H1 (cell line): ENCODE results near the gene ACVR1. TPM values are rescaled to one million over a fixed set of nuclear protein-coding genes. Genes with fewer than 3 reads are reported as not detected.

Source experiments
- CHD7 ChIP-seq: fragments of 300-600 bp; sonication (generic); IDR thresholded peaks from 2 replicates; pipeline ENCODE4 v1.7.1; 2012; ENCODE audit warnings: low read length, moderate library complexity, mild to moderate bottlenecking, inconsistent platforms; ENCODE audit not compliant: insufficient replicate concordance
- RFX5 ChIP-seq: IDR thresholded peaks from 2 replicates; pipeline ENCODE4 v1.6.1; 2011; ENCODE audit warnings: low read depth, low read length, improper control_type of control experiment, borderline replicate concordance
- ZNF274 ChIP-seq: IDR thresholded peaks from 2 replicates; pipeline ENCODE4 v1.7.0; 2012; ENCODE audit warnings: low read length, borderline replicate concordance; ENCODE audit errors: extremely low read depth
- polyA plus RNA-seq, 7 experiments: library from polyadenylated mRNA; depleted of rRNA in 3 of 7; stranded (reverse) in 5 of 7; unstranded in 2 of 7; fragments of >200 nt in 5 of 7; fragments of 200-250 nt in 2 of 7; gene quantifications; 1 replicate in 5 of 7; 2 replicates in 1 of 7; 4 replicates in 1 of 7; pipeline versions ENCODE4 v1.2.1 to v1.2.3, GENCODE V29; 2011 to 2013; ENCODE audit warnings: missing spikeins in 2 of 7, mixed read lengths in 2 of 7
- total RNA-seq: library from RNA; stranded (reverse); fragmentation: NEBNext Ultra II Directional; extraction: Animal tissue kit (Norgen Biotek cat#: 25700); gene quantifications from 2 replicates; pipeline ENCODE4 v1.2.1, GENCODE V29; 2021

The ACVR1 gene
- total and polyA plus RNA-seq, 2 of the 8 experiments (the other 6 are each of a cell fraction or from before 2014, with no cell fraction given), result 8.5 to 17.7 TPM

GRCh38 chr2:157818227-157818626 lies 57.9 kb downstream of the ACVR1 start (continued):
- TF ChIP-seq CHD7, result no peak
- TF ChIP-seq RFX5, result no peak
- TF ChIP-seq ZNF274, result no peak
